HepG2 (cell line): ENCODE measurements around the gene ZSCAN32. TPM values are rescaled to one million over a fixed set of nuclear protein-coding genes. Genes with fewer than 3 reads are reported as not detected.
A peak's percentile ranks its signal among the peaks of the same experiment; 100 is the strongest.

Source experiments
- AGO1 ChIP-seq: fragments of 200-400 bp; formaldehyde crosslinking; IDR thresholded peaks from 2 replicates; pipeline ENCODE4 v1.6.1; 2017; ENCODE audit warnings: mild to moderate bottlenecking, low read depth, low read length, moderate library complexity; ENCODE audit not compliant: poor library complexity, severe bottlenecking
- ATF1 ChIP-seq: IDR thresholded peaks from 2 replicates; pipeline ENCODE4 v1.6.1; 2016; ENCODE audit warnings: mild to moderate bottlenecking, control low read depth
- DMTF1 ChIP-seq: sonication (generic); formaldehyde crosslinking; IDR thresholded peaks from 2 replicates; pipeline ENCODE4 v1.4.0; 2020; ENCODE audit warnings: mild to moderate bottlenecking, missing genetic modification reagents
- ETV5 ChIP-seq: IDR thresholded peaks from 2 replicates; pipeline ENCODE4 v1.6.1; 2018; ENCODE audit warnings: missing biosample characterization, missing genetic modification reagents, inconsistent platforms, borderline replicate concordance
- GABPB1 ChIP-seq: IDR thresholded peaks from 2 replicates; pipeline ENCODE4 v1.6.1; 2016; ENCODE audit warnings: mild to moderate bottlenecking, missing genetic modification reagents, moderate library complexity, missing compliant biosample characterization
- HMG20A ChIP-seq: IDR thresholded peaks from 2 replicates; pipeline ENCODE4 v1.6.1; 2016; ENCODE audit warnings: borderline replicate concordance
- MAFG ChIP-seq: sonication (generic); formaldehyde crosslinking; IDR thresholded peaks from 2 replicates; pipeline ENCODE4 v1.5.1; 2020; ENCODE audit warnings: mild to moderate bottlenecking, missing genetic modification reagents
- MIER2 ChIP-seq: IDR thresholded peaks from 2 replicates; pipeline ENCODE4 v1.6.1; 2016; ENCODE audit warnings: missing biosample characterization, missing genetic modification reagents
- MTF2 ChIP-seq: sonication (generic); formaldehyde crosslinking; IDR thresholded peaks from 2 replicates; pipeline ENCODE4 v1.5.0; 2020; ENCODE audit warnings: missing genetic modification reagents, borderline replicate concordance
- NFKB2 ChIP-seq: sonication (generic); formaldehyde crosslinking; IDR thresholded peaks from 2 replicates; pipeline ENCODE4 v1.4.0; 2020; ENCODE audit warnings: missing genetic modification reagents, borderline replicate concordance
- SAFB2 ChIP-seq: sonication (generic); formaldehyde crosslinking; IDR thresholded peaks from 2 replicates; pipeline ENCODE4 v1.5.1; 2020; ENCODE audit warnings: missing genetic modification reagents, low read depth, mild to moderate bottlenecking, borderline replicate concordance
- SMC3 ChIP-seq: IDR thresholded peaks from 2 replicates; pipeline ENCODE4 v1.6.1; 2011; ENCODE audit warnings: low read length, improper control_type of control experiment
- ZKSCAN1 ChIP-seq: fragments of 150-350 bp; IDR thresholded peaks from 2 replicates; pipeline ENCODE4 v1.6.1; 2014; ENCODE audit warnings: low read length
- ZNF224 ChIP-seq: sonication (generic); formaldehyde crosslinking; IDR thresholded peaks from 2 replicates; pipeline ENCODE4 v1.5.0; 2020; ENCODE audit warnings: mild to moderate bottlenecking, missing genetic modification reagents
- ZNF350 ChIP-seq: sonication (generic); formaldehyde crosslinking; IDR thresholded peaks from 2 replicates; pipeline ENCODE4 v1.4.0; 2020; ENCODE audit warnings: mild to moderate bottlenecking, low read depth, missing genetic modification reagents, borderline replicate concordance
- ZNF75D ChIP-seq: sonication (generic); formaldehyde crosslinking; IDR thresholded peaks from 2 replicates; pipeline ENCODE4 v1.8.1; 2023; ENCODE audit warnings: missing genetic modification reagents, mild to moderate bottlenecking, borderline replicate concordance
- ZNF780A ChIP-seq: sonication (generic); formaldehyde crosslinking; IDR thresholded peaks from 2 replicates; pipeline ENCODE4 v1.8.0; 2022; ENCODE audit warnings: mild to moderate bottlenecking, missing genetic modification reagents, moderate library complexity
- ZZZ3 ChIP-seq: sonication (generic); formaldehyde crosslinking; IDR thresholded peaks from 2 replicates; pipeline ENCODE4 v1.4.0; 2020; ENCODE audit warnings: missing genetic modification reagents, mild to moderate bottlenecking, borderline replicate concordance
- polyA plus RNA-seq, 8 experiments: library from polyadenylated mRNA; depleted of rRNA in 3 of 8; stranded (reverse) in 7 of 8; unstranded in 1 of 8; fragments of >200 nt; fragmentation: Illumina TruSeq in 4 of 8; extraction: Trizol in 4 of 8; gene quantifications; 2 replicates each; pipeline versions ENCODE4 v1.2.1 to v1.2.3, GENCODE V29; 2011 to 2016; ENCODE audit warnings: low read depth in 4 of 8, missing spikeins in 1 of 8, mixed read lengths in 1 of 8; ENCODE audit not compliant: insufficient read depth in 1 of 8
- total RNA-seq, 5 experiments: library from RNA; depleted of rRNA; stranded (reverse); fragments of >200 nt; fragmentation: Illumina TruSeq; extraction: Trizol; gene quantifications; 2 replicates each; pipeline ENCODE4 v1.2.3, GENCODE V29; 2016; ENCODE audit warnings: low read depth in 1 of 5
- TF ChIP-seq, protein P1 (sequence below): IDR thresholded peaks from 2 replicates; pipeline ENCODE4 v1.6.1; 2018; ENCODE audit warnings: missing genetic modification reagents, mild to moderate bottlenecking, missing compliant biosample characterization
- TF ChIP-seq, protein P2 (sequence below): sonication (generic); formaldehyde crosslinking; IDR thresholded peaks from 2 replicates; pipeline ENCODE4 v1.4.0; 2020; ENCODE audit warnings: missing genetic modification reagents

Gene ZSCAN32
- total and polyA plus RNA-seq, 2 of the 13 experiments (the other 11 are each of a cell fraction or from before 2014, with no cell fraction given) = 10.7 to 12.8 TPM

GRCh38 chr16:3400779-3401688 lies at the start of gene ZSCAN32, which contains the start of gene ZNF174 (continued):
- TF ChIP-seq SMC3 (no peak), ZZZ3 (CRISPR knock-in tag) (no peak), ZNF780A (CRISPR knock-in tag) (no peak; the same call in 1 of the 2 replicates), ETV5 (CRISPR knock-in tag) (peak; percentile 95), NFKB2 (CRISPR knock-in tag) (peak; percentile 72; the same call in 1 of the 2 replicates), HMG20A (CRISPR knock-in tag) (no peak), ZKSCAN1 (no peak), MIER2 (no peak), ZNF75D (CRISPR knock-in tag) (no peak), DMTF1 (CRISPR knock-in tag) (no peak), SAFB2 (CRISPR knock-in tag) (peak; percentile 57), MTF2 (CRISPR knock-in tag) (peak; percentile 76; the same call in 1 of the 2 replicates), ATF1 (CRISPR knock-in tag) (peak; percentile 72), AGO1 (peak; percentile 43), MAFG (no peak), ZNF224 (no peak), GABPB1 (peak; percentile 98), ZNF350 (peak; percentile 92)
- TF ChIP-seq, protein P1, sequence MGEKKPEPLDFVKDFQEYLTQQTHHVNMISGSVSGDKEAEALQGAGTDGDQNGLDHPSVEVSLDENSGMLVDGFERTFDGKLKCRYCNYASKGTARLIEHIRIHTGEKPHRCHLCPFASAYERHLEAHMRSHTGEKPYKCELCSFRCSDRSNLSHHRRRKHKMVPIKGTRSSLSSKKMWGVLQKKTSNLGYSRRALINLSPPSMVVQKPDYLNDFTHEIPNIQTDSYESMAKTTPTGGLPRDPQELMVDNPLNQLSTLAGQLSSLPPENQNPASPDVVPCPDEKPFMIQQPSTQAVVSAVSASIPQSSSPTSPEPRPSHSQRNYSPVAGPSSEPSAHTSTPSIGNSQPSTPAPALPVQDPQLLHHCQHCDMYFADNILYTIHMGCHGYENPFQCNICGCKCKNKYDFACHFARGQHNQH (CRISPR knock-in tag) = peak; percentile 69
- TF ChIP-seq, protein P2, sequence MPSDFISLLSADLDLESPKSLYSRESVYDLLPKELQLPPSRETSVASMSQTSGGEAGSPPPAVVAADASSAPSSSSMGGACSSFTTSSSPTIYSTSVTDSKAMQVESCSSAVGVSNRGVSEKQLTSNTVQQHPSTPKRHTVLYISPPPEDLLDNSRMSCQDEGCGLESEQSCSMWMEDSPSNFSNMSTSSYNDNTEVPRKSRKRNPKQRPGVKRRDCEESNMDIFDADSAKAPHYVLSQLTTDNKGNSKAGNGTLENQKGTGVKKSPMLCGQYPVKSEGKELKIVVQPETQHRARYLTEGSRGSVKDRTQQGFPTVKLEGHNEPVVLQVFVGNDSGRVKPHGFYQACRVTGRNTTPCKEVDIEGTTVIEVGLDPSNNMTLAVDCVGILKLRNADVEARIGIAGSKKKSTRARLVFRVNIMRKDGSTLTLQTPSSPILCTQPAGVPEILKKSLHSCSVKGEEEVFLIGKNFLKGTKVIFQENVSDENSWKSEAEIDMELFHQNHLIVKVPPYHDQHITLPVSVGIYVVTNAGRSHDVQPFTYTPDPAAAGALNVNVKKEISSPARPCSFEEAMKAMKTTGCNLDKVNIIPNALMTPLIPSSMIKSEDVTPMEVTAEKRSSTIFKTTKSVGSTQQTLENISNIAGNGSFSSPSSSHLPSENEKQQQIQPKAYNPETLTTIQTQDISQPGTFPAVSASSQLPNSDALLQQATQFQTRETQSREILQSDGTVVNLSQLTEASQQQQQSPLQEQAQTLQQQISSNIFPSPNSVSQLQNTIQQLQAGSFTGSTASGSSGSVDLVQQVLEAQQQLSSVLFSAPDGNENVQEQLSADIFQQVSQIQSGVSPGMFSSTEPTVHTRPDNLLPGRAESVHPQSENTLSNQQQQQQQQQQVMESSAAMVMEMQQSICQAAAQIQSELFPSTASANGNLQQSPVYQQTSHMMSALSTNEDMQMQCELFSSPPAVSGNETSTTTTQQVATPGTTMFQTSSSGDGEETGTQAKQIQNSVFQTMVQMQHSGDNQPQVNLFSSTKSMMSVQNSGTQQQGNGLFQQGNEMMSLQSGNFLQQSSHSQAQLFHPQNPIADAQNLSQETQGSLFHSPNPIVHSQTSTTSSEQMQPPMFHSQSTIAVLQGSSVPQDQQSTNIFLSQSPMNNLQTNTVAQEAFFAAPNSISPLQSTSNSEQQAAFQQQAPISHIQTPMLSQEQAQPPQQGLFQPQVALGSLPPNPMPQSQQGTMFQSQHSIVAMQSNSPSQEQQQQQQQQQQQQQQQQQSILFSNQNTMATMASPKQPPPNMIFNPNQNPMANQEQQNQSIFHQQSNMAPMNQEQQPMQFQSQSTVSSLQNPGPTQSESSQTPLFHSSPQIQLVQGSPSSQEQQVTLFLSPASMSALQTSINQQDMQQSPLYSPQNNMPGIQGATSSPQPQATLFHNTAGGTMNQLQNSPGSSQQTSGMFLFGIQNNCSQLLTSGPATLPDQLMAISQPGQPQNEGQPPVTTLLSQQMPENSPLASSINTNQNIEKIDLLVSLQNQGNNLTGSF = 0 out of 2 replicates have a peak, but pooled peaks have one; percentile 66
